ENCODE data around the gene NKX3-2. TPM values are rescaled to one million over a fixed set of nuclear protein-coding genes. Genes with fewer than 3 reads are reported as not detected.
"Not testable (repeated sequence)": the region's sequence is repeated elsewhere in the genome, so short reads cannot be mapped to it uniquely, and the experiment has no call there.

Gene NKX3-2
- total RNA-seq (2014; rRNA removed; shearing (Covaris generic)) = 3.0 and 3.4 TPM in 2 replicates

GRCh38 chr4:13543839-13544605 lies at the start of gene NKX3-2:
TSS of gene NKX3-2 (minus strand) at chr4:13544508. CDS start at chr4:13544414, 94 bp downstream.
- H3K4me1 ChIP-seq = peaks cover 6% of the 10 kb centered on the region; the same call in 1 of the 2 replicates
- peak in 1 of 2 experiments; percentile 63 for DNase-seq
- no peaks in the 10 kb centered on the region for H3K9me3 ChIP-seq (replicated peaks)
- H3K4me3 ChIP-seq = peak within 1 kb of the TSS; percentile 76
- no peaks in the 10 kb centered on the region for H3K27me3 ChIP-seq
- H3K36me3 ChIP-seq = no peaks in the 10 kb centered on the region
- H3K27ac ChIP-seq = peak within 1 kb of the TSS; percentile 55

- H3K4me3 ChIP-seq = no peak overlapping the region
- no peak for DNase-seq
- H3K36me3 ChIP-seq = peaks cover 65% of the 10 kb centered on the region
- no peaks in the 10 kb centered on the region for H3K4me1 ChIP-seq
- no peaks in the 10 kb centered on the region for H3K27me3 ChIP-seq
- no peak overlapping the region for H3K27ac ChIP-seq
- H3K9me3 ChIP-seq (replicated peaks) = no peaks in the 10 kb centered on the region; the same call in 1 of the 2 replicates
Measured at GRCh38 chr4:13592220-13592619, 47.9 kb upstream of the NKX3-2 start.

GRCh38 chr4:13590766-13591165 lies 46.5 kb upstream of the NKX3-2 start:
- Histone ChIP-seq H3K4me3 (no peak overlapping the region), H3K27ac (no peak overlapping the region), H3K9me3 (replicated peaks) (no peaks in the 10 kb centered on the region; the same call in 1 of the 2 replicates), H3K36me3 (peaks cover 66% of the 10 kb centered on the region), H3K4me1 (no peaks in the 10 kb centered on the region), H3K27me3 (no peaks in the 10 kb centered on the region)
- DNase-seq = no peak

GRCh38 chr4:13588954-13589353 lies 44.6 kb upstream of the NKX3-2 start:
- Histone ChIP-seq H3K27me3 (no peaks in the 10 kb centered on the region), H3K27ac (no peak overlapping the region), H3K4me3 (no peak overlapping the region), H3K4me1 (no peaks in the 10 kb centered on the region), H3K36me3 (peaks cover 66% of the 10 kb centered on the region), H3K9me3 (replicated peaks) (no peaks in the 10 kb centered on the region; the same call in 1 of the 2 replicates)
- DNase-seq = no peak

- H3K9me3 ChIP-seq (replicated peaks) = no peaks in the 10 kb centered on the region
- DNase-seq = no peak
- H3K36me3 ChIP-seq = peaks cover 70% of the 10 kb centered on the region
- H3K27me3 ChIP-seq = no peaks in the 10 kb centered on the region
- H3K4me1 ChIP-seq = no peaks in the 10 kb centered on the region
- H3K27ac ChIP-seq = no peak overlapping the region
- H3K4me3 ChIP-seq = no peak overlapping the region
Measured at GRCh38 chr4:13584481-13584880, 40.2 kb upstream of the NKX3-2 start.

- H3K9me3 ChIP-seq (replicated peaks) = no peaks in the 10 kb centered on the region
- DNase-seq = no peak
- H3K27ac ChIP-seq = no peak overlapping the region
- H3K36me3 ChIP-seq = peaks cover 71% of the 10 kb centered on the region
- H3K4me1 ChIP-seq = no peaks in the 10 kb centered on the region
- H3K27me3 ChIP-seq = no peaks in the 10 kb centered on the region
- no peak overlapping the region for H3K4me3 ChIP-seq
Measured at GRCh38 chr4:13580036-13580435, 35.7 kb upstream of the NKX3-2 start.

- DNase-seq = no peak
- Histone ChIP-seq H3K9me3 (replicated peaks) (no peaks in the 10 kb centered on the region), H3K4me1 (no peaks in the 10 kb centered on the region), H3K4me3 (no peak overlapping the region), H3K36me3 (peaks cover 66% of the 10 kb centered on the region), H3K27me3 (no peaks in the 10 kb centered on the region), H3K27ac (no peak overlapping the region)
Measured at GRCh38 chr4:13577660-13578059, 33.4 kb upstream of the NKX3-2 start.

- no peak for DNase-seq
- Histone ChIP-seq H3K27me3 (no peaks in the 10 kb centered on the region), H3K4me1 (0 out of 2 replicates have a peak, but pooled peaks cover 4% of the 10 kb centered on the region), H3K36me3 (peaks cover 42% of the 10 kb centered on the region), H3K4me3 (no peak overlapping the region), H3K9me3 (replicated peaks) (no peaks in the 10 kb centered on the region), H3K27ac (no peak overlapping the region)
Measured at GRCh38 chr4:13570916-13571315, 26.6 kb upstream of the NKX3-2 start.

GRCh38 chr4:13567125-13567524 lies 22.8 kb upstream of the NKX3-2 start:
- H3K36me3 ChIP-seq = peaks cover 24% of the 10 kb centered on the region
- H3K27ac ChIP-seq = no peak overlapping the region

GRCh38 chr4:13562876-13563275 lies 18.6 kb upstream of the NKX3-2 start:
- Histone ChIP-seq H3K4me3 (no peak overlapping the region), H3K36me3 (peaks cover 2% of the 10 kb centered on the region; the same call in 1 of the 2 replicates), H3K9me3 (replicated peaks) (peaks cover 3% of the 10 kb centered on the region; the same call in 1 of the 2 replicates), H3K4me1 (peaks cover 27% of the 10 kb centered on the region), H3K27ac (no peak overlapping the region), H3K27me3 (no peaks in the 10 kb centered on the region)
- no peak for DNase-seq

More at GRCh38 chr4:13567125-13567524, 22.8 kb upstream of the NKX3-2 start:
- Histone ChIP-seq H3K27me3 (no peaks in the 10 kb centered on the region), H3K4me1 (0 out of 2 replicates have a peak, but pooled peaks cover 4% of the 10 kb centered on the region), H3K4me3 (no peak overlapping the region), H3K9me3 (replicated peaks) (0 out of 2 replicates have a peak, but pooled peaks cover 3% of the 10 kb centered on the region)
- no peak for DNase-seq

- Histone ChIP-seq H3K27me3 (no peaks in the 10 kb centered on the region), H3K36me3 (no peaks in the 10 kb centered on the region), H3K4me3 (no peak overlapping the region), H3K27ac (no peak overlapping the region), H3K9me3 (replicated peaks) (peaks cover 3% of the 10 kb centered on the region), H3K4me1 (peaks cover 24% of the 10 kb centered on the region)
- no peak for DNase-seq
Measured at GRCh38 chr4:13561673-13562072, 17.4 kb upstream of the NKX3-2 start.

GRCh38 chr4:13560111-13560510 lies 15.8 kb upstream of the NKX3-2 start:
- Histone ChIP-seq H3K4me1 (peaks cover 24% of the 10 kb centered on the region), H3K27ac (peak overlapping the region; percentile 82)
- not testable (repeated sequence) for H3K9me3 ChIP-seq (replicated peaks); H3K27me3 ChIP-seq; H3K36me3 ChIP-seq; H3K4me3 ChIP-seq; DNase-seq

- peaks cover 24% of the 10 kb centered on the region for H3K4me1 ChIP-seq
- no peaks in the 10 kb centered on the region for H3K36me3 ChIP-seq
- DNase-seq = peak; percentile 64 to 83
- H3K9me3 ChIP-seq (replicated peaks) = peaks cover 6% of the 10 kb centered on the region
- no peak overlapping the region for H3K4me3 ChIP-seq
- peak overlapping the region; percentile 82 for H3K27ac ChIP-seq
- H3K27me3 ChIP-seq = no peaks in the 10 kb centered on the region
Measured at GRCh38 chr4:13559413-13559812, 15.1 kb upstream of the NKX3-2 start.

GRCh38 chr4:13558881-13559280 lies 14.6 kb upstream of the NKX3-2 start:
- no peak for DNase-seq
- H3K27ac ChIP-seq = peak overlapping the region; percentile 82
- no peaks in the 10 kb centered on the region for H3K27me3 ChIP-seq
- no peak overlapping the region for H3K4me3 ChIP-seq
- H3K4me1 ChIP-seq = peaks cover 24% of the 10 kb centered on the region
- no peaks in the 10 kb centered on the region for H3K36me3 ChIP-seq
- peaks cover 6% of the 10 kb centered on the region for H3K9me3 ChIP-seq (replicated peaks)

GRCh38 chr4:13555325-13555724 lies 11.0 kb upstream of the NKX3-2 start:
- peaks cover 20% of the 10 kb centered on the region for H3K4me1 ChIP-seq
- H3K27ac ChIP-seq = no peak overlapping the region
- peaks cover 16% of the 10 kb centered on the region for H3K9me3 ChIP-seq (replicated peaks)
- no peaks in the 10 kb centered on the region for H3K36me3 ChIP-seq
- no peaks in the 10 kb centered on the region for H3K27me3 ChIP-seq
- DNase-seq = no peak
- no peak overlapping the region for H3K4me3 ChIP-seq
